Measurements from ENCODE around the gene CAPNS1. TPM values are rescaled to one million over a fixed set of nuclear protein-coding genes. Genes with fewer than 3 reads are reported as not detected.

CAPNS1 gene
- total and polyA plus RNA-seq, 9 of the 15 experiments (the other 6 are each of a cell fraction or from before 2014, with no cell fraction given) = 77.9 to 576 (median 258) TPM

DNA sequence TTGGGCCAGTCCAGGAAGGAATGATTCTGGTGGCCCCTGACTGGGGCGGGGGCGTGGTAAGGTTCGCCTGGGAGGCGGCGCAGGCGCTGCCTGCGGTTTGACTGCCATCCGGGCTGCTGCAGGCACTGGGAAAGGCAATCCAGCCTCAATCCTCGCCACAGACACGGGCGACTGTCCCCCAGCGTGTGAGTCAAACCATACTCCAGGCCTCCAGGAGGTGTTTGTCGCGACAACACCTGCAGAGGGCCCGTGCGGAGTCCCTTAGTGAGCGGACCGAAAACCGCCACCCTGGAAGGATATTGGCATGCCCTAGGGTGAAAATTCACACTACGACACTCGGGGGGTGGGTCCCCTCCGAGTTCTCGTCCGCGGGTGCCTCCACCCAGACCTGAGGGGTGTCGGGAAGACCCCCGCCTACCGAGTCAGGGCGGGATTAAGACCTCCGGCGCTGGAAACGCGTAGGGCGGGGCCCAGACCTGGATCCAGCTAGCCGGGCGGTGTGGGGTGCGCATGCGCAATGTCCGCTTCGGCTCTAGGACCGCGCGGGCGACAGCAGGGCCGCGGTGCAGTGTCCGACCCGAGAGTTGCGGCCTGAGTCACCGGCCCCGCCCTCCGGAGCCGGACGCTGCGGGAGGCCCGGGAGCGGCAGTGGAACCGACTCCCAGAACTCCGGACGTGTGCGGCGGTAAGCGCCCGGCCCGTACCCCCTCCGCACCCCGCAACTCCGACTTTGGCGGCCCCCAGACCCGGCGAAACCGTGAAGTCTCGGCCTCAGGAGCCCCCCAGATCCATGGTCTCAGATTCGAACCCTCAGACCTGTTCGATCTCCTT, at the start of gene CAPNS1 (continued):
- no peak for TF ChIP-seq MCM5 (IDR thresholded peaks at IDR 0.05; ENCODE audit: low read depth)
- TF ChIP-seq PYGO2 (tag; IDR thresholded peaks at IDR 0.05) = no peak
- TF ChIP-seq PHF20 (IDR thresholded peaks at IDR 0.05; ENCODE audit: partially characterized antibody) = no peak
- TF ChIP-seq RAD51 (IDR thresholded peaks at IDR 0.05; ENCODE audit: borderline replicate concordance, low read depth) = no peak
- TF ChIP-seq ZNF24 (IDR thresholded peaks at IDR 0.05) = peak; percentile 88
- no peak for TF ChIP-seq SETDB1 (IDR thresholded peaks at IDR 0.05; ENCODE audit: low read length)
- TF ChIP-seq, protein P1, sequence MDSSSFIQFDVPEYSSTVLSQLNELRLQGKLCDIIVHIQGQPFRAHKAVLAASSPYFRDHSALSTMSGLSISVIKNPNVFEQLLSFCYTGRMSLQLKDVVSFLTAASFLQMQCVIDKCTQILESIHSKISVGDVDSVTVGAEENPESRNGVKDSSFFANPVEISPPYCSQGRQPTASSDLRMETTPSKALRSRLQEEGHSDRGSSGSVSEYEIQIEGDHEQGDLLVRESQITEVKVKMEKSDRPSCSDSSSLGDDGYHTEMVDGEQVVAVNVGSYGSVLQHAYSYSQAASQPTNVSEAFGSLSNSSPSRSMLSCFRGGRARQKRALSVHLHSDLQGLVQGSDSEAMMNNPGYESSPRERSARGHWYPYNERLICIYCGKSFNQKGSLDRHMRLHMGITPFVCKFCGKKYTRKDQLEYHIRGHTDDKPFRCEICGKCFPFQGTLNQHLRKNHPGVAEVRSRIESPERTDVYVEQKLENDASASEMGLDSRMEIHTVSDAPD (CRISPR knock-in tag; IDR thresholded peaks at IDR 0.05) = no peak
- no peak for TF ChIP-seq ZFPM2 (CRISPR knock-in tag; IDR thresholded peaks at IDR 0.05)
- no peak for TF ChIP-seq HDAC6 (IDR thresholded peaks at IDR 0.05; ENCODE audit: low read depth, low read length)
- TF ChIP-seq HDAC3 (IDR thresholded peaks at IDR 0.05; ENCODE audit: borderline replicate concordance, partially characterized antibody) = no peak
- no peak for TF ChIP-seq ZKSCAN3 (CRISPR knock-in tag; IDR thresholded peaks at IDR 0.05)
- peak; percentile 93 for TF ChIP-seq CXXC5 (CRISPR knock-in tag; IDR thresholded peaks at IDR 0.05)
- TF ChIP-seq ETS2 (tag; IDR thresholded peaks at IDR 0.05; ENCODE audit: borderline replicate concordance, poor library complexity, severe bottlenecking) = no peak
- TF ChIP-seq UBTF (IDR thresholded peaks at IDR 0.05; ENCODE audit: borderline replicate concordance in 1 of 2, low read depth in 2 of 2, low read length in 2 of 2) = peak in 1 of 2 experiments; percentile 80; a peak in 2 of 4 replicates
- TF ChIP-seq CBFA2T3 (IDR thresholded peaks at IDR 0.05) = no peak
- no peak for TF ChIP-seq ILK (tag; IDR thresholded peaks at IDR 0.05; ENCODE audit: borderline replicate concordance, low read depth)
- TF ChIP-seq PHB2 (IDR thresholded peaks at IDR 0.05; ENCODE audit: low read depth) = 0 out of 2 replicates have a peak, but pooled peaks have one; percentile 16
- no peak for TF ChIP-seq CHD1 (IDR thresholded peaks at IDR 0.05; ENCODE audit: low read length)
- TF ChIP-seq HMBOX1 (IDR thresholded peaks at IDR 0.05) = no peak
- TF ChIP-seq GTF2B (IDR thresholded peaks at IDR 0.05; ENCODE audit: extremely low read depth, insufficient read length) = no peak
- no peak for TF ChIP-seq STAT5B (CRISPR knock-in tag; IDR thresholded peaks at IDR 0.05)
- no peak for TF ChIP-seq RHOXF2B (CRISPR knock-in tag; conservative IDR thresholded peaks at IDR 0.05)
- no peak for TF ChIP-seq NR2C2 (CRISPR knock-in tag; IDR thresholded peaks at IDR 0.05)
- peak; percentile 61 for TF ChIP-seq NR2C2 (tag; IDR thresholded peaks at IDR 0.05)
- peak; percentile 54 for TF ChIP-seq KDM5B (IDR thresholded peaks at IDR 0.05; ENCODE audit: insufficient replicate concordance, low read depth, low read length)

Measured in K562 (cell line).